BJ (cell line): Measurements from ENCODE around the gene GET3. TPM values are rescaled to one million over a fixed set of nuclear protein-coding genes. Genes with fewer than 3 reads are reported as not detected.
A peak's percentile ranks its signal among the peaks of the same experiment; 100 is the strongest.

ENCODE experiments used
- CTCF ChIA-PET: fragments of 350-600 bp; formaldehyde crosslinking; extraction: SDS; loops from one replicate; lab custom pipeline; 2021; ENCODE audit warnings: antibody characterized with exemption, inconsistent platforms; lab: Yijun Ruan, JAX
- POLR2A ChIA-PET: fragments of 300-600 bp; sonication (Branson Sonifier 250); formaldehyde crosslinking; extraction: SDS; loops from one replicate; lab custom pipeline; 2021; ENCODE audit warnings: antibody characterized with exemption; lab: Charles Lee
- DNase-seq: peaks from one replicate; pipeline ENCODE4 v3.0.0-alpha.2; 2011; ENCODE audit warnings: low read depth
- H3K27me3 ChIP-seq: 2 replicates; pipeline ENCODE4 v1.6.0; 2011; ENCODE audit warnings: low read length; ENCODE audit not compliant: control insufficient read depth, insufficient read depth
- H3K36me3 ChIP-seq: 2 replicates; pipeline ENCODE4 v1.5.1; 2011; ENCODE audit warnings: low read length; ENCODE audit not compliant: control insufficient read depth, insufficient read depth
- H3K4me3 ChIP-seq: 2 replicates; pipeline ENCODE4 v1.5.1; 2011; ENCODE audit warnings: low read depth, mild to moderate bottlenecking, control low read depth, low read length
- CTCF ChIP-seq: IDR thresholded peaks from 2 replicates; pipeline ENCODE4 v1.5.1; 2011; ENCODE audit warnings: low read depth, mild to moderate bottlenecking, control low read depth, inconsistent platforms, low read length, moderate library complexity; ENCODE audit not compliant: insufficient read depth
- polyA plus RNA-seq: library from polyadenylated mRNA; depleted of rRNA; stranded (reverse); fragments of >200 nt; gene quantifications from 2 replicates; pipeline ENCODE4 v1.2.3, GENCODE V29; 2011

GET3 gene
- polyA plus RNA-seq, 1 experiment: 250 TPM

- H3K4me3 ChIP-seq: no peak overlapping the region
- ChIA-PET CTCF (interaction anchor here (0.8 to 3.7 kb wide), 4 partner anchors 21 to 131 kb away, joined by 3 to 22 read pairs (median 6); partner anchors contain the start of gene GET3), POLR2A (no interaction called here)
- no peak for DNase-seq
- peaks cover 43% of the 10 kb centered on the region for H3K36me3 ChIP-seq
- no peak for TF ChIP-seq CTCF
- H3K27me3 ChIP-seq: no peaks in the 10 kb centered on the region
Measured at GRCh38 chr19:12715929-12716328, 21.4 kb upstream of the GET3 start.

GRCh38 chr19:12720296-12720695, 17.0 kb upstream of the GET3 start:
- ChIA-PET CTCF (interaction anchor here (1.2 to 4.8 kb wide), 4 partner anchors 37 to 128 kb away, joined by 4 to 21 read pairs (median 13); no protein-coding TSS in a partner anchor), POLR2A (no interaction called here)
- no peak for TF ChIP-seq CTCF
- Histone ChIP-seq H3K36me3 (peaks cover 17% of the 10 kb centered on the region), H3K27me3 (no peaks in the 10 kb centered on the region), H3K4me3 (peak overlapping the region; percentile 67)
- DNase-seq: no peak

- no peak for TF ChIP-seq CTCF
- POLR2A ChIA-PET: no interaction called here
- peak overlapping the region; percentile 67 for H3K4me3 ChIP-seq
- no peak for DNase-seq
- CTCF ChIA-PET: interaction anchor here (0.6 to 4.8 kb wide), 10 partner anchors 10 to 127 kb away, joined by 3 to 21 read pairs (median 4); no protein-coding TSS in a partner anchor
- H3K36me3 ChIP-seq: peaks cover 13% of the 10 kb centered on the region
- H3K27me3 ChIP-seq: no peaks in the 10 kb centered on the region
Measured at GRCh38 chr19:12720851-12721655, 16.2 kb upstream of the GET3 start.

GRCh38 chr19:12721656-12722565, 15.4 kb upstream of the GET3 start:
- Histone ChIP-seq H3K36me3 (peaks cover 9% of the 10 kb centered on the region), H3K4me3 (peak overlapping the region; percentile 67), H3K27me3 (no peaks in the 10 kb centered on the region)
- no peak for DNase-seq
- ChIA-PET CTCF (interaction anchor here (0.6 to 4.8 kb wide), 12 partner anchors 11 to 126 kb away, joined by 3 to 21 read pairs (median 4); partner anchors contain the start of gene TRIR), POLR2A (interaction anchor here (0.7 kb wide), 1 partner anchor 1066 kb away, joined by 15 read pairs; no protein-coding TSS in a partner anchor)
- TF ChIP-seq CTCF: no peak
